Measurements from ENCODE around the gene BRIP1. TPM values are rescaled to one million over a fixed set of nuclear protein-coding genes. Genes with fewer than 3 reads are reported as not detected.
"Not testable (repeated sequence)": the region's sequence is repeated elsewhere in the genome, so short reads cannot be mapped to it uniquely, and the experiment has no call there.

The BRIP1 gene
- total RNA-seq, 1 donor from 2014 or later: 5.2 TPM

DNA sequence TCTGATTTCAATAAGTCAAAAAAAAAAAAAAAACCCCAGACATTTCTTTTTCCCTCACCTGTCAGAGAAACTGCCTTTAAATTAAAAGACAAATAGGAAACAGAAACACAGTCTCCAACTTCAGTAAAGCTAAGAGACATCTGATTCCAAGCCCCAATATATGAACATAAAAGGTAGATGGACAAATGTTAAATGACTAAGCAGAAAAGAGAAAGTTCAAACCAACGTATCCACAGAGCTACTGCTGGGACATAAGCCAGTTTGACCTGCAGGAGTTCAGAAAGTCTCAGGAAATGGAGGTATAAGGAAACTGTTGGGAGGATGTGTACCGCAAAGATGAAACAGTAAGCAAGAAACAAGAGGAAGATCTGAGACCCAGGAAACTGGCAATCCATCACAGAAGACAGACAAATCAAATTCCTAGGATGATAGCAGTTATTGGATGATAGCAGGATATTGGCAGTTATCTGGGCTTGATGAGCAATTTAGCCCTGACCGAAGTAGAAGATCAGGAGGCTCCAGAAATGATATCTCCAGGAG is 135.0 kb downstream of the BRIP1 start:
- Mint-ChIP-seq H3K4me3 (ENCODE audit: unreplicated experiment) (no peak overlapping the region), H3K4me1 (ENCODE audit: unreplicated experiment) (peaks cover 5% of the 10 kb centered on the region), H3K36me3 (ENCODE audit: low read depth, unreplicated experiment) (no peaks in the 10 kb centered on the region), H3K9me3 (ENCODE audit: unreplicated experiment) (no peaks in the 10 kb centered on the region), H3K27ac (ENCODE audit: unreplicated experiment) (peak overlapping the region; percentile 15), H3K27me3 (ENCODE audit: unreplicated experiment) (peaks cover 2% of the 10 kb centered on the region)
- no peak for DNase-seq (ENCODE audit: low spot score)
- TF ChIP-seq, protein P1, sequence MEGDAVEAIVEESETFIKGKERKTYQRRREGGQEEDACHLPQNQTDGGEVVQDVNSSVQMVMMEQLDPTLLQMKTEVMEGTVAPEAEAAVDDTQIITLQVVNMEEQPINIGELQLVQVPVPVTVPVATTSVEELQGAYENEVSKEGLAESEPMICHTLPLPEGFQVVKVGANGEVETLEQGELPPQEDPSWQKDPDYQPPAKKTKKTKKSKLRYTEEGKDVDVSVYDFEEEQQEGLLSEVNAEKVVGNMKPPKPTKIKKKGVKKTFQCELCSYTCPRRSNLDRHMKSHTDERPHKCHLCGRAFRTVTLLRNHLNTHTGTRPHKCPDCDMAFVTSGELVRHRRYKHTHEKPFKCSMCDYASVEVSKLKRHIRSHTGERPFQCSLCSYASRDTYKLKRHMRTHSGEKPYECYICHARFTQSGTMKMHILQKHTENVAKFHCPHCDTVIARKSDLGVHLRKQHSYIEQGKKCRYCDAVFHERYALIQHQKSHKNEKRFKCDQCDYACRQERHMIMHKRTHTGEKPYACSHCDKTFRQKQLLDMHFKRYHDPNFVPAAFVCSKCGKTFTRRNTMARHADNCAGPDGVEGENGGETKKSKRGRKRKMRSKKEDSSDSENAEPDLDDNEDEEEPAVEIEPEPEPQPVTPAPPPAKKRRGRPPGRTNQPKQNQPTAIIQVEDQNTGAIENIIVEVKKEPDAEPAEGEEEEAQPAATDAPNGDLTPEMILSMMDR (IDR thresholded peaks at IDR 0.05; ENCODE audit: unreplicated experiment): no peak

DNA sequence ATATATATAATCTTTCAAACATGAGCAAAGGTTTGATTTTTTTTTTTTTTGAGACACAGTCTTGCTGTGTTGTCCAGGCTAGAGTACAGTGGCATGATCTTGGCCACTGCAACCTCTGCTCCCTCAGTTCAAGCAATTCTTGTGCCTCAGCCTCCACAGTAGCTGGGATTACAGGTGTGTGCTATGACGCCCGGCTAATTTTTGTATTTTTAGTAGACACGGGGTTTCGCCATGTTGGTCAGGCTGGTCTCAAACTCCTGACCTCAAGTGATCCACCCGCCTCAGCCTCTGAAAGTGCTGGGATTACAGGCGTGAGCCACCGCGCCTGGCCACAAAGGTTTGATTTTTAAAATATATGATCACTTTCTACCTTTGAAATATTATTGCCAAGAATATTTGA is 135.5 kb downstream of the BRIP1 start:
- H3K27me3 Mint-ChIP-seq (ENCODE audit: unreplicated experiment); DNase-seq (ENCODE audit: low spot score); H3K27ac Mint-ChIP-seq (ENCODE audit: unreplicated experiment); H3K4me3 Mint-ChIP-seq (ENCODE audit: unreplicated experiment); H3K9me3 Mint-ChIP-seq (ENCODE audit: unreplicated experiment); H3K36me3 Mint-ChIP-seq (ENCODE audit: low read depth, unreplicated experiment); H3K4me1 Mint-ChIP-seq (ENCODE audit: unreplicated experiment): not testable (repeated sequence)

DNA sequence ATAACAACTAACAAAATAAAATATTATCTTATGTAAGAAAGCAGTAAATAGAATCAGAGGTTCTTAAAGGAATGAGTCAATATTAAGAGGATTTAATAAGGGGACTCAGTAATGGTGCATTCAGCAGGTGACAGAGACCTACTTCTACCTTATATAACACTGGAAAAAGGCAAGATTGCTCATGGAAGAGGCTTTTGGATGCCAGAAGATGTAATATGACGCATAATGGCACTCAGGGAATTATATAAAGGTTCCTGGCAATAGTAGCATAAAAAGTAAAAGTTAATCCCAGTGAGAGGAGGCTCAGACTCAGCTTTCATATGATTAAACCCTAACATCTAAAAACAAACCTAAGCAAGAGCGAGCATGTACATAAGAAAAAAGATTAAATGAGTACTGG is 136.4 kb downstream of the BRIP1 start:
- no peaks in the 10 kb centered on the region for H3K9me3 Mint-ChIP-seq (ENCODE audit: unreplicated experiment)
- H3K4me3 Mint-ChIP-seq (ENCODE audit: unreplicated experiment): no peak overlapping the region
- H3K36me3 Mint-ChIP-seq (ENCODE audit: low read depth, unreplicated experiment): no peaks in the 10 kb centered on the region
- TF ChIP-seq, protein P1 (IDR thresholded peaks at IDR 0.05; ENCODE audit: unreplicated experiment): no peak
- no peak overlapping the region for H3K27ac Mint-ChIP-seq (ENCODE audit: unreplicated experiment)
- no peak for DNase-seq (ENCODE audit: low spot score)
- H3K4me1 Mint-ChIP-seq (ENCODE audit: unreplicated experiment): peaks cover 5% of the 10 kb centered on the region
- H3K27me3 Mint-ChIP-seq (ENCODE audit: unreplicated experiment): no peaks in the 10 kb centered on the region

DNA sequence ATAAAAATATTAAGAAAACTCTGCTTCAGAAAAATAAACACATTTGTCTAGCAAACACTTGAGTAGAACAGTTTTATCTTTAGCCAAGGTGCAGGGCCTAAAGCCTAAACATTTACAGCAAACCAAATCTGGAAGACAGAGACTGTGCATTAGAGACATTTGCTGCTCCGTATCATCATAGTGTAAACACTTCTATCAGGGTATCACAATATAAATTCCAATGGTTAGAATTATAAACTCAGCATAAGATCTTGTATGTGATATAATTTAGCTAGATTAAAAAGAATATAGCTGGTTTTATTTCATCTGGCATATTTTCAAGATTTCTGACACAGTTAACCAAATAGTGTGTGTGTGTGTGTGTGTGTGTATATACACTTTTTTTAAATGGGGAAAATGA is 138.6 kb downstream of the BRIP1 start:
- DNase-seq (ENCODE audit: low spot score): no peak
- Mint-ChIP-seq H3K36me3 (ENCODE audit: low read depth, unreplicated experiment) (no peaks in the 10 kb centered on the region), H3K9me3 (ENCODE audit: unreplicated experiment) (no peaks in the 10 kb centered on the region), H3K4me1 (ENCODE audit: unreplicated experiment) (peaks cover 5% of the 10 kb centered on the region), H3K27ac (ENCODE audit: unreplicated experiment) (no peak overlapping the region), H3K4me3 (ENCODE audit: unreplicated experiment) (no peak overlapping the region), H3K27me3 (ENCODE audit: unreplicated experiment) (no peaks in the 10 kb centered on the region)
- TF ChIP-seq, protein P1 (IDR thresholded peaks at IDR 0.05; ENCODE audit: unreplicated experiment): no peak

DNA sequence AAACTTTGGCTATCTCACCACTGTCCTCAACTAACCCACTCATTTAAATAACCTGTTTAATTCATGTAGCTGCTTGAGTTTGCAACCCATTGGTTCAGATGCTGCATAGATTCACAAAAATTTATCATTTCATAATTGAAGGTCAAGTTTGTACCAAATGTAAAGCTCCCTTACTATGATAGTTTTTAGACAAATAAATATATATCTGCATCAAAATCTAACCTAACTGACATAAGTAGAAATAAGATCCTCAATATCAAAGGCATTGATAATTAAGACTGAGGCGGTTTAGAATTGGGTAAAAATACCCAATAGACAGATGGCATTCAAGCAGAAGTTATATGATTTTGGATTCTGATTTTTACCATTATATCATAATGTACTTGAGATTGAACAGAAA is 139.4 kb downstream of the BRIP1 start:
- no peaks in the 10 kb centered on the region for H3K27me3 Mint-ChIP-seq (ENCODE audit: unreplicated experiment)

More for the DNA sequence above, 139.4 kb downstream of the BRIP1 start:
- Mint-ChIP-seq H3K4me1 (ENCODE audit: unreplicated experiment) (peaks cover 5% of the 10 kb centered on the region), H3K9me3 (ENCODE audit: unreplicated experiment) (no peaks in the 10 kb centered on the region), H3K27ac (ENCODE audit: unreplicated experiment) (no peak overlapping the region), H3K36me3 (ENCODE audit: low read depth, unreplicated experiment) (no peaks in the 10 kb centered on the region), H3K4me3 (ENCODE audit: unreplicated experiment) (no peak overlapping the region)
- TF ChIP-seq, protein P1 (IDR thresholded peaks at IDR 0.05; ENCODE audit: unreplicated experiment): no peak
- no peak for DNase-seq (ENCODE audit: low spot score)

Data from endothelial cell (in vitro differentiated cells).